ENCODE measurements around the gene KLHDC3. TPM values are rescaled to one million over a fixed set of nuclear protein-coding genes. Genes with fewer than 3 reads are reported as not detected.

Gene KLHDC3
- total RNA-seq, 1 experiment from 2014 or later = 35.6 TPM

DNA sequence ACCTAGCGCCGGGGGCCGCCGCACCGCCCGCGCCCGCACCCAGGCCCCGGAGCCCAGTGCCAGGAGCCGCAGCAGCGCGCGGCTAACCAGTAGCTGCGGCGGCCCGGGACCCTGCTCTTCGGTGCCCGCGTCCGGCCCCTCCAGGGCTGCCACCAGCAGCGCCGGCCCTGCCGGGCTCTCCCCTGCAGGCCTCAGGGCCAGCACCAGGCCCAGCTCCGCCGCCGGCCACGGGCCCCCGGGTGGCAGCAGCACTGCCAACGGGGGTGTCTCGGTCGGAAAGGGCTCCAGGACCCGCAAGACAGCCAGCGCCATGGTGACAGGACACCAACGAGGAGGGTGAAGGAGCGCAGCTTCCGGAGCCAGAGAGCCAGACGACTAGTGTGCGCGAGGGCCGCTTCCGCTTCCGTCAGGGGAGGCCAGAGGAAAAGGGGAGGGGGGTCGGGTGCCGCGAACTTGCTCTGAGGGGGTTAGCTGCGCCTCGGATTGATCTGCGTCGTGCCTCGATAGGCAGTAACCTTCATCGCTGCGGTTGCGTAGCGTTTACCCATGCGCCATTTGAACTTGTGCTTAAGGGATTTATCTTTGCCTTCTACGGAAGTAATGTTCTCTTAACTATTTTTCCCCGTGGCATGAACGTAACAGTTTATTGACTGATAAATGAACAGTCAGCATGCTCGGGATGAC is 35.1 kb upstream of the KLHDC3 start, which contains the start of gene PEX6:
TSS of gene PEX6 (minus strand) at position 343 of the 684 bp plus-strand sequence. CDS start at position 312, 31 bp downstream.
- peak; percentile 91 for DNase-seq (ENCODE audit: unreplicated experiment)
- CTCF ChIA-PET = interaction anchor here (0.6 to 1.5 kb wide), 10 partner anchors 9 to 165 kb away, joined by 3 to 6 read pairs (median 3); partner anchors contain the start of genes CNPY3 and CUL7
- BruUV-seq (replicated peaks) = no TSS peak
- intact Hi-C loops (cut with micrococcal nuclease) = loop anchor here (2.0 kb wide), 1 partner anchor 50 kb away; the partner anchor contains the start of gene CNPY3
- H3K4me3 Mint-ChIP-seq (ENCODE audit: unreplicated experiment) = peak within 1 kb of the TSS; percentile 87
- no peaks in the 10 kb centered on the region for H3K27me3 Mint-ChIP-seq (ENCODE audit: insufficient read depth, unreplicated experiment)
- H3K9me3 Mint-ChIP-seq (ENCODE audit: unreplicated experiment) = no peaks in the 10 kb centered on the region
- POLR2A ChIA-PET = interaction anchor here (0.5 to 3.5 kb wide), 28 partner anchors 8 to 527 kb away, joined by 3 to 69 read pairs (median 7); partner anchors contain the start of genes CNPY3, CUL7, GNMT and KLC4
- peak within 1 kb of the TSS; percentile 91 for H3K27ac Mint-ChIP-seq (ENCODE audit: low read depth, unreplicated experiment)
- H3K4me1 Mint-ChIP-seq (ENCODE audit: insufficient read depth, unreplicated experiment) = peaks cover 15% of the 10 kb centered on the region
- H3K36me3 Mint-ChIP-seq (ENCODE audit: insufficient read depth, unreplicated experiment) = peaks cover 45% of the 10 kb centered on the region
- TF ChIP-seq CTCF (IDR thresholded peaks at IDR 0.05; ENCODE audit: unreplicated experiment) = no peak

GRCh38 chr6:42979523-42980177 is 34.4 kb upstream of the KLHDC3 start:
- intact Hi-C loops (cut with micrococcal nuclease) = loop anchor here (2.0 kb wide), 1 partner anchor 51 kb away; the partner anchor contains the start of gene CNPY3
- H3K4me1 Mint-ChIP-seq (ENCODE audit: insufficient read depth, unreplicated experiment) = peaks cover 15% of the 10 kb centered on the region
- POLR2A ChIA-PET = interaction anchor here (0.7 to 3.5 kb wide), 28 partner anchors 9 to 526 kb away, joined by 3 to 69 read pairs (median 7); partner anchors contain the start of genes CNPY3, CUL7, GNMT and KLC4
- peaks cover 43% of the 10 kb centered on the region for H3K36me3 Mint-ChIP-seq (ENCODE audit: insufficient read depth, unreplicated experiment)
- H3K27me3 Mint-ChIP-seq (ENCODE audit: insufficient read depth, unreplicated experiment) = no peaks in the 10 kb centered on the region
- CTCF ChIA-PET = interaction anchor here (0.6 to 1.5 kb wide), 7 partner anchors 8 to 470 kb away, joined by 3 to 6 read pairs (median 3); partner anchors contain the start of genes CNPY3 and CUL7
- H3K4me3 Mint-ChIP-seq (ENCODE audit: unreplicated experiment) = peak overlapping the region; percentile 87
- peak overlapping the region; percentile 91 for H3K27ac Mint-ChIP-seq (ENCODE audit: low read depth, unreplicated experiment)
- no peaks in the 10 kb centered on the region for H3K9me3 Mint-ChIP-seq (ENCODE audit: unreplicated experiment)
- no TSS peak for BruUV-seq (replicated peaks)
- TF ChIP-seq CTCF (IDR thresholded peaks at IDR 0.05; ENCODE audit: unreplicated experiment) = no peak
- peak; percentile 41 for DNase-seq (ENCODE audit: unreplicated experiment)

- Mint-ChIP-seq H3K27me3 (ENCODE audit: insufficient read depth, unreplicated experiment) (no peaks in the 10 kb centered on the region), H3K9me3 (ENCODE audit: unreplicated experiment) (no peaks in the 10 kb centered on the region), H3K4me3 (ENCODE audit: unreplicated experiment) (no peak overlapping the region), H3K27ac (ENCODE audit: low read depth, unreplicated experiment) (no peak overlapping the region), H3K4me1 (ENCODE audit: insufficient read depth, unreplicated experiment) (peaks cover 33% of the 10 kb centered on the region), H3K36me3 (ENCODE audit: insufficient read depth, unreplicated experiment) (peaks cover 25% of the 10 kb centered on the region)
- CTCF ChIA-PET = interaction anchor here (0.7 kb wide), 1 partner anchor 15 kb away, joined by 3 read pairs; no protein-coding TSS in a partner anchor
- DNase-seq (ENCODE audit: unreplicated experiment) = no peak
- BruUV-seq (replicated peaks) = no TSS peak
- POLR2A ChIA-PET = no interaction called here
- intact Hi-C loops (cut with micrococcal nuclease) = no loop called here
- no peak for TF ChIP-seq CTCF (IDR thresholded peaks at IDR 0.05; ENCODE audit: unreplicated experiment)
Observed at GRCh38 chr6:42981836-42982235, 32.2 kb upstream of the KLHDC3 start.

Measured in MCF 10A (cell line).